HG02678 (cell line): ENCODE measurements around the gene TRIM50.
"Not testable (repeated sequence)": the region's sequence is repeated elsewhere in the genome, so short reads cannot be mapped to it uniquely, and the experiment has no call there.

Source experiments
- ATAC-seq: cut with Tn5 transposase; IDR thresholded peaks from one replicate; pipeline ENCODE4 v1.9.1; 2021; ENCODE audit warnings: mild to moderate bottlenecking, moderate library complexity; ENCODE audit not compliant: unreplicated experiment

Gene TRIM50

DNA sequence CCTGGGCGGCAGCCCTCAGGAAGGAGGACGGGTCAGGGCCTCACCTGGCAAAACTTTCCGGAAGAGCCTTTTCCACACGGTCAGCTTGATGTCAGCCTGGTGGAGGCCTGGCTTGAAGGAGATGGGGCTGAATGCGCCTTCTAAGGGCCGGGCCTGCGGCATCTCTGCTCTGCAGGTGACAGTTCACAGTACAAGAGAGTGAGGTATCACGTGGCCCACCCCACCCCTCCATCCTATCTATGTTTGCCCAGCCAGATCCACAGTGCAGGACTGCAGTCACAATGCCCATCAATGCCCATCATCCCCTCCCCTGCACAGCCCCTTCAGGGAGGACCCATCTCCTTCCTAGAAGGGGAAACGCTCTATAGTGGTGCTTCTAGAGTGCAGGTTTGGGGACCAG is 11.4 kb downstream of the TRIM50 start:
- ATAC-seq: no peak

- ATAC-seq: no peak
These were observed 13.6 kb downstream of the TRIM50 start for GRCh38 chr7:73314271-73314670.

DNA sequence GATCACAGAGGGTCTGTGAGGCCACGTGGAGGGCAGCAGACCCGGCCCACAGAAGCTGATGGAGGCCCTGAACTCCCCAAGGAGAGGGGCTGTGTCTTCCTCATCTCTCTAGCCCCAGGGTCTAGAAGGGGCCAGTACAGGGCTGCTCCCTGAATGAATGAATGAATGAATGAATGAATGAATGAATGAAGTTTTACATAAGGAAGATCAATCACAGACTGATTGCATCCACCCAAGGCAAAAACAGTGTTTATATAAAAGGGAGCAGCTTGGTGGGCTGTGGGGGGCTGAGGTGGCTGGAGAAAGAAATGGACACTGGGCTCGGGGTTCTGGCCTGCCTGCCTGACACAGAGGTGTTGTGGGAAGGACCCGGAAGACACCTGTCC is 14.4 kb downstream of the TRIM50 start:
- no peak for ATAC-seq

GRCh38 chr7:73312831-73313520 is 14.9 kb downstream of the TRIM50 start:
- no peak for ATAC-seq

DNA sequence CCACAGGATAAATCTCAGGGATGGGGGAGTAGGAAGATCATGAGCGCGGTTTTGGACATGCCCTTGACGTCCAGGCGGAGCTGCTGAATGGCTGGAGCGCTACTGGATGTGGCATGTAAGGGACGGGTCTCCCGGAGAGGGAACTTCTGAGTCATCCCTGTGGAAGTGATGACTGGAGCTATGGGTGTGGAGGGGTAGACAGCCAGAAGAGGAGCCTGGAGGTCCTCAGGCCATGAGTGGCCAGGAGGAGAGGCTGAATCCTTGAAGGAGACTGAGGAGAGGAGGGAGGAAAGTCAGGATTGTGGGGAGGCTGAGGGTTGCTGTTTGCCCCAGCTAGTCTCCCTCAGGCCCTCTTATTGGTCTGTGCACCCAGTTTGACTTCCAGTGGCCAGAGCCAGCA is 16.5 kb downstream of the TRIM50 start:
- ATAC-seq: not testable (repeated sequence)

DNA sequence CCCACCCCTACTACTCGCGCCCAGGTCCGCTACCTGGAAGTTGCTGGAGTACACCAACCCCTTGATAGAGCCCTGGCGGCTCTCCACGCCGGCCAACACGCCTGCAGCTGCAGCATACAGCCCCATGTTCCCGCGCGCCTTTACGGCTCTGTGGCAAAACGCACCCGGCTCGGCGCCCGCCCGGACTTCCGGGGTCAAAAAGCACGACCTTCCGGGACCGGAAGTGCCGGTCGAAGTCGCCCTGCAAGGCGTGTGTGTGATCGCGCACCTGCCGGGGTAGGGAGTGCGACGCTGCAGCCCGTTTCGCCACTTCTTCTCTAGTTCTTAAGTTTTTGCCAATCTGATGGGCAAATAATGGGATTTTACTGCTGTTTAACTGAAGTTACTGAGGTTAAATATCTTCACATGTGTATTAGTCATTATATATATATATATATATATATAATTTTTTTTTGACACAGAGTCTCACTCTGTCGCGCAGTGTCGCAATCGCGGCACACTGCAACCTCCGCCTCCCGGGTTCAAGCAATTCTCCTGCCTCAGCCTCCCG is 19.1 kb downstream of the TRIM50 start, which contains the start of gene NSUN5:
Gene NSUN5, minus strand, starts transcription at position 162 of the 550 bp plus-strand sequence. Its CDS starts 36 bp downstream, at position 126.
- peak; percentile 91 for ATAC-seq

- ATAC-seq: peak; percentile 41
These were observed 19.7 kb downstream of the TRIM50 start for GRCh38 chr7:73308074-73308664.

GRCh38 chr7:73307436-73307835 is 20.4 kb downstream of the TRIM50 start:
- no peak for ATAC-seq

- not testable (repeated sequence) for ATAC-seq
These were observed 23.1 kb downstream of the TRIM50 start for GRCh38 chr7:73304612-73305387.

DNA sequence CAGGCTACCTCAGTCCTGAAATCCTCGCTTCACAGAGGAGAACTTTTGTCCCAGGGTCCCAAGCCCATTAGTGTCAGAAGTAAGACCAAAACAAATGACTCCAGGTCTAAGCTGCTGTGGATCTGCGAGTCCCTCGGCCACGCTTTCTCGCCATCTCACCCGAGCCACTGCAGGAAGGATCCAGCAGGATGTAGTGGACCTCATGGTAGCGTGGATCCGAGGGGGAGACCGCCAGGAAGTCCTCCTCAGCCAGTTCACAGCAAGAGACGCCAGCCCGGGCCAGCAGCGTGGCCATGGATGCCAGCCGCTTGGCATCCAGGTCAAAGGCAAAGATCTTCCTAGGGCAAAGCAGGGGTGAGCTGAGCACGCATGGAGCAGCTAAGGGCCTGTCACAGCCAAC is 23.8 kb downstream of the TRIM50 start:
- ATAC-seq: no peak

DNA sequence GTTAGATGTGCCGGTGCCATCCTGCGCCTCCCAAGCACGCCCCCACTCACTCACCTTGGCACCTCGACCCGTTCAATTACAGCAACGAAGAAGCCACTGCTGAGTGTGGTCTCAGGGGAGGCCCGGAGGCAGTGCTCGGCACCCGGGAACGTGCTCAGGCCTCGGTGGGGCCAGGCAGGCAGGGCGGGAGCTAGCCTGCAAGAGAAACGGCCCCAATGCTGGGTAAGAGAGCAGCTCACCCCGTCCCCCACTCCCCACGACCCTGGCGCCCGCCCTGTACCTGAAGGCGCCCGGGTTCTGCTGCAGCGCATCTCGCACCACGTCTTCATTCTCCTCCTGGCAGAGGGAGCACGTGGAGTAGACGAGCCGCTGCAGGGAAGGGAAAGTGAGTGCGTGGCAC is 24.3 kb downstream of the TRIM50 start:
- no peak for ATAC-seq

DNA sequence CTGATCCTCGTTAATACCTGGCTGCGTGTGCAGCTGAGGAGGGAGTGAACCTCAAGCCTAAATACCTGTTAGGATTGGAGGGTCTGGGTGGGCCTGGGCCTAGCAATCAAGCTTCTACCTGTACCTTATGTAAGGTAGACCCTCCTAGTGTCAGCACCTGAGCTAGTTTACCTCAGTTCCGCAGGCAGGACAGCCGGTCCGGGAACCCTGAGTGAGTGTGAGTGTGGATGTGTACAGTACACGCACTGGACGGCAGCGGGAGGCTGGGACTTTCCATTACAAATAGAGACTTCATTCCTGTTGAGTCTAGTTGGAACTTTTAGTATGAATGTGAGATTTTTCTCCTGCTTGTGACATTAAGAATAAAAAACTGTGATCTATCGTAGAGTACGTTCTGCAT is 25.0 kb downstream of the TRIM50 start:
- ATAC-seq: not testable (repeated sequence)

DNA sequence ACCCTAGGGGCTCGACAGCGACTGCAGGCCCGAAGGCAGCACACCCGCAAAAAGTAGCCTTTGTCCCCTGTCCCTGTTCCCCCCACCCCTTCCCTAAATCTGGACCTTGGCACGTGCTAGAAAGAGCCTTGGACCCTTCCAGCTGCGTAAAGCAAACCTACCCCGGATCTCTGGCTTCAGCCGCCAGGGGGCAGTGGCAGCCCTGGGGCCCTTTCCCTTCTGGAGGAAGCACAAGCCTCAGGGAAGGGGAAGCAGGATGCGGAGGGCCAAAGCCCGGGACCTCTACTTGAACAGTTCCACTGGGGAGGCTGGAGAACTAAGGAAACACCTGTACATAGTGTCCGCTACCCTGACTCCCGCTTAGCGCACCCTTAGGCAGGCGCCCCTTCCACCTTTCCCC is 26.8 kb downstream of the TRIM50 start:
- ATAC-seq: not testable (repeated sequence)

DNA sequence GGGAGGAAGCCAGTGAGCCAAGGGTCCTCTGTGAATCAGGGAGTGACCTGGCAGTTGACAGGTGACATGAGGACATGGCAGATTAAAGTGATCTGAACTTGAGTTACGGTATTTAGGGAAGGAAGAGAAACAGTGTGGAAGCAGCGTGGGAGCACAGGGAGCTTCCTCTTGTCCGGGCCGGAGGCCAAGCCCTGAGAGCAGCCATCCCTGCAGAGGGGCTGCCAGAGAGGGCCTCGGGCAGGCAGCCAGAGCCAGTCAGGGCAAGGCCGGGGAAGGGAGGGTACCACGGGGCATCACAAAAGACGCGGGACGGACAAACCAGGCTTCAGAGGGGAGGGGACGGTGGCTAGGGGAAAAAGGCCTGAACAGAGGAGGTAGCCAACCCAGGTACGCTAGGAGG is 28.1 kb downstream of the TRIM50 start:
- not testable (repeated sequence) for ATAC-seq

- ATAC-seq: not testable (repeated sequence)
These were observed 30.2 kb downstream of the TRIM50 start for GRCh38 chr7:73297706-73298105.

GRCh38 chr7:73297235-73297634 is 30.6 kb downstream of the TRIM50 start:
- ATAC-seq: not testable (repeated sequence)

DNA sequence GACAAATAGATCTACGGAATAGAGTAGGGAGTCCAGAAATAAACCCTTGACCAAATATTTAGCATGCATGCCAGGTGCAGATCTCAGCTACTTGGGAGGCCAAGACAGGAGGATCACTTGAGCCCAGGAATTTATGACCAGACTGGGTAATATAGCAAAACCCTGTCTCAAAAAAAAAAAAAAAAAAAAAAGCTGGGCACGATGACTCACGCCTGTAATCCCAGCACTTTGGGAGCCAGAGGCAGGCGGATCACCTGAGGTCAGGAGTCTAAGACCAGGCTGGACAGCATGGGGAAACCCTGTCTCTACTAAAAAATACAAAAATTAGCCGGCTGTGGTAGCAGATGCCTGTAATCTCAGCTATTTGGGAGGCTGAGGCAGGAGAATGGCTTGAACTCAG is 50.7 kb downstream of the TRIM50 start:
- not testable (repeated sequence) for ATAC-seq

- not testable (repeated sequence) for ATAC-seq
These were observed 60.1 kb downstream of the TRIM50 start for GRCh38 chr7:73267813-73268212.

DNA sequence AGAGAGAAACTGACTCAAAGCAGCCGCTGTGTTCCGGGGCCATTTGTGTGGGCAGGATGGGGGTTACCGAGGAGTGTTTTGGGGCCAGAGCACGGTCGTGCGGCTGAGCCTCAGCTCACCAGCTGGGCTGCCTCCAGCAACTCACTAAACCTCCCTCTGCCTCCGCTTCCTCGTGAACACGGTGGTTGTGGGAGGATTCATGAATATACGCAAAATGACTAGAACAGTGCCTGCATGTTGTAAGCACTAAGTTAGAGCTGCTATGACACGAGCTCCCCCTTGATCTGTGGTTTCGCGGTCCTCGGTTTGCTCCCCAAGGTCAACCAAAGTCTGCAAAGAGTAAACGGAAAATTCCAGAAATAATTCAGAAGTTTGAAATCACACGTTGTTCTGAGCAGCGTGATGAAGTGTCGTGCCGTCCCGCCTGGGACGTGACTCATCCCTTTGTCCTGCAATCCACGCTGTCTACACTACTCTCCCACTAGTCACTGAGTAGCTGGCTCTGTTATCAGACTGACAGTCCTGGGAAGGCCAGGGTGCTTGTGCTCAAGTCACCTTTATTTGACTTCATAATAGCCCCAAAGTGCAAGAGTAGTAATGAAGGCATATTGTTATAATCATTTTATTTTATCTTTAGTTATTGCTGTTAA is 61.0 kb downstream of the TRIM50 start:
- peak; percentile 77 for ATAC-seq
